ENCODE measurements around the gene MCC. TPM values are rescaled to one million over a fixed set of nuclear protein-coding genes. Genes with fewer than 3 reads are reported as not detected.

MCC gene
- total RNA-seq, 1 experiment from 2014 or later: 7.1 TPM

DNA sequence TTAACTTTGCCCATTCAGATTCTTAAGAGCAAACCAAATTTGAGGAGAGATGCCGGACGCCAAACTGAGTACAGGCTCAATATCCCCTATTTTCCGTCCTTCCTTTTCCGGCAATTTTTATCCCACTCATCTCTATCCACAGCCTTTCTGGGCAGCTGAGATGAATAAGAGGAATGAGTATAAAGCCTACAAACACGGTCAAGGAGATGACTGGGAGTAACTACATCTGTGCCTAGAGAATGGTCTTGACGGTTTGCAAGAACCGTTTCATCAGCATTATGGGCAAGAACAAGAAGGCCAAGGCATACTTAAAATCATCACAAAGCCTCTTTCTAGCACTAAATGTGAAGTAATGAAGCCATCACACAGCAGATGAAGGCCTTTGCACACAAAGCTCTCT is 284.3 kb downstream of the MCC start:
- Histone ChIP-seq H3K4me3 (ENCODE audit: low read length) (no peak overlapping the region), H3K36me3 (ENCODE audit: low read depth, low read length) (no peaks in the 10 kb centered on the region), H3K4me2 (ENCODE audit: low read length) (no peak overlapping the region), H3F3A (ENCODE audit: low read length, unreplicated experiment) (no peaks in the 10 kb centered on the region), H3K9me2 (replicated peaks; ENCODE audit: low read length) (no peaks in the 10 kb centered on the region), H2AFZ (ENCODE audit: low read length) (no peak overlapping the region), H3K9me3 (ENCODE audit: low read length) (no peaks in the 10 kb centered on the region), H3K79me2 (ENCODE audit: low read length) (no peaks in the 10 kb centered on the region), H4K20me1 (ENCODE audit: low read length) (no peaks in the 10 kb centered on the region), H3K27ac (ENCODE audit: low read length) (no peak overlapping the region), H3K4me1 (ENCODE audit: insufficient read depth, low read length) (peaks cover 3% of the 10 kb centered on the region; the same call in 1 of the 2 replicates), H3K27me3 (ENCODE audit: low read length) (peaks cover 8% of the 10 kb centered on the region; the same call in 1 of the 2 replicates), H3K9ac (ENCODE audit: low read length) (no peak overlapping the region)
- DNase-seq: no peak
- no TSS peak for BruUV-seq (replicated peaks)
- ChIA-PET CTCF (no interaction called here), POLR2A (ENCODE audit: unreplicated experiment) (no interaction called here)
- intact Hi-C loops (cut with micrococcal nuclease): no loop called here
- ATAC-seq: no peak
- TF ChIP-seq EZH2 (IDR thresholded peaks at IDR 0.05; ENCODE audit: low read length, unreplicated experiment): no peak

DNA sequence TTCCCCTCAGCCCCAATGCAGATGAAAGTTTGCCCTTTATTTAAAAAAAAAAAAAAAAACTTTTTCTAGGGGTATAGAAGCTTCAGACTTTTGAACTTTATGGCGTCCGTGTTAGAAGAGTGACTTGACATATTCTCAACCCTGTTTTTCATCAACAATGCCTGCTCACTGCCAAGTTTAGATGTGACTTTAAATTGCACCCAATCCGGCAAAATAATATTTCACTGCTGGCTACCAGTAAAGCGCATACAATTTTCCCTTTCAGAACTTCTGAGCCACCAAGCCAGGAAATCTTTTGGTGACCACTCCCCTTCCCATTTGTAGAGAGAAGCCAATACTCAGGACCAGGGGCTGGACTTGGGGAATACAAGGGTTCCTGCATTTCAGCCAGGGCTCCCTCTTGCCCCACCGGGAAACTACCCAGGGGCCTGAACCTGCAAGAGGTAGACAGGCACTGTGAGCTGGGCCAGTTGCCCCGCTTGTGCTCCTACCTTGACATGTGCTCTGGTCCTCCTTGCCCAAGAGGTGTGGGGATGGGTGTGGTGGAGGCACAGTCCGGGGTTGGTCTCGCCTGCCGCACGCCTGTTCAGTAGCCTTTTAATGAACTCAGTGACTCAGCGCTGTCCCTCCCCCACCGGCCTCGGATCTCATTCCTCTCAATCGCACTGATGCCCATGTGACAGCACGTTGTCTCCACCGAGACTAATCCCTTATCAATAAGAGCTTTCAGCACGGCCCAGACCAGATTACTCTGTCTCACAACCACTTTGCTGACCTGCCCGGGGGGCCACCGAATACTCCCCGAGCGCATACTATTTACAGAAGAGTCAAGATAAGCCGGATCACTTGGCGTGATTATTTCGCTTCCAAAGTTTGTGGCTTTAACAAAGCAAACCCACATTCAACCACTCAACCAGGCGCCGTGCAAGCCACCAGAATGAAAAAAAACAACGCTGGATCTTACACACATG is 285.2 kb downstream of the MCC start:
- POLR2A ChIA-PET (ENCODE audit: unreplicated experiment): no interaction called here
- CTCF ChIA-PET: no interaction called here
- H3K4me2 ChIP-seq (ENCODE audit: low read length): no peak overlapping the region
- H3K79me2 ChIP-seq (ENCODE audit: low read length): no peaks in the 10 kb centered on the region
- DNase-seq: no peak
- no peaks in the 10 kb centered on the region for H3K36me3 ChIP-seq (ENCODE audit: low read depth, low read length)
- TF ChIP-seq EZH2 (IDR thresholded peaks at IDR 0.05; ENCODE audit: low read length, unreplicated experiment) (no peak), EZH2phosphoT487 (IDR thresholded peaks at IDR 0.05; ENCODE audit: borderline replicate concordance, low read length) (no peak)
- H3K9me2 ChIP-seq (replicated peaks; ENCODE audit: low read length): no peaks in the 10 kb centered on the region
- H2AFZ ChIP-seq (ENCODE audit: low read length): no peak overlapping the region
- no peaks in the 10 kb centered on the region for H3F3A ChIP-seq (ENCODE audit: low read length, unreplicated experiment)
- no peak overlapping the region for H3K9ac ChIP-seq (ENCODE audit: low read length)
- peaks cover 3% of the 10 kb centered on the region; the same call in 1 of the 2 replicates for H3K4me1 ChIP-seq (ENCODE audit: insufficient read depth, low read length)
- peaks cover 8% of the 10 kb centered on the region; the same call in 1 of the 2 replicates for H3K27me3 ChIP-seq (ENCODE audit: low read length)
- no peaks in the 10 kb centered on the region for H4K20me1 ChIP-seq (ENCODE audit: low read length)
- H3K4me3 ChIP-seq (ENCODE audit: low read length): no peak overlapping the region
- intact Hi-C loops (cut with micrococcal nuclease): no loop called here
- no TSS peak for BruUV-seq (replicated peaks)
- H3K9me3 ChIP-seq (ENCODE audit: low read length): no peaks in the 10 kb centered on the region
- no peak overlapping the region for H3K27ac ChIP-seq (ENCODE audit: low read length)
- no peak for ATAC-seq

DNA sequence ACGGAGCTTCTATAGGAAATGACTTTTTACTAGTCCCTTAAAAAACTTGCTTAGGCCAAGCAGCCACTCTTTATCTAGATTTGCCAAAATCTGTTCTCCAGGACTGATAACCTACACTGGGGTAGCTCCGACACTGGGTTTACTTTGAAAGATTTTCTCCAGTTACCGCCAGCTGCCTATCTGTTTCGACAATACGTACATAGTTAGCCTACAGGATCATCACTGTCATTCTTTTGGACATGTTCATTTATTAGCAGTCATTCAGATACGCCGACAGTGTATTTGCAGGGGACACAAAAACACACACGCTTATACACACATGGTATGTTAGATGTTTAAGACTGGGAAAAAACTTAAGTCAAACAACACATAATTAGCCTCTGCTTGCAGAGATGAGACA is 286.0 kb downstream of the MCC start:
- Histone ChIP-seq H3K36me3 (ENCODE audit: low read depth, low read length) (no peaks in the 10 kb centered on the region), H3K27me3 (ENCODE audit: low read length) (peaks cover 8% of the 10 kb centered on the region; the same call in 1 of the 2 replicates), H3K9me2 (replicated peaks; ENCODE audit: low read length) (no peaks in the 10 kb centered on the region), H3K4me3 (ENCODE audit: low read length) (no peak overlapping the region), H3K9ac (ENCODE audit: low read length) (no peak overlapping the region), H3K79me2 (ENCODE audit: low read length) (no peaks in the 10 kb centered on the region), H3F3A (ENCODE audit: low read length, unreplicated experiment) (no peaks in the 10 kb centered on the region), H3K9me3 (ENCODE audit: low read length) (no peaks in the 10 kb centered on the region), H2AFZ (ENCODE audit: low read length) (no peak overlapping the region), H4K20me1 (ENCODE audit: low read length) (no peaks in the 10 kb centered on the region), H3K4me2 (ENCODE audit: low read length) (no peak overlapping the region), H3K27ac (ENCODE audit: low read length) (no peak overlapping the region), H3K4me1 (ENCODE audit: insufficient read depth, low read length) (peaks cover 3% of the 10 kb centered on the region; the same call in 1 of the 2 replicates)
- TF ChIP-seq, protein P1, sequence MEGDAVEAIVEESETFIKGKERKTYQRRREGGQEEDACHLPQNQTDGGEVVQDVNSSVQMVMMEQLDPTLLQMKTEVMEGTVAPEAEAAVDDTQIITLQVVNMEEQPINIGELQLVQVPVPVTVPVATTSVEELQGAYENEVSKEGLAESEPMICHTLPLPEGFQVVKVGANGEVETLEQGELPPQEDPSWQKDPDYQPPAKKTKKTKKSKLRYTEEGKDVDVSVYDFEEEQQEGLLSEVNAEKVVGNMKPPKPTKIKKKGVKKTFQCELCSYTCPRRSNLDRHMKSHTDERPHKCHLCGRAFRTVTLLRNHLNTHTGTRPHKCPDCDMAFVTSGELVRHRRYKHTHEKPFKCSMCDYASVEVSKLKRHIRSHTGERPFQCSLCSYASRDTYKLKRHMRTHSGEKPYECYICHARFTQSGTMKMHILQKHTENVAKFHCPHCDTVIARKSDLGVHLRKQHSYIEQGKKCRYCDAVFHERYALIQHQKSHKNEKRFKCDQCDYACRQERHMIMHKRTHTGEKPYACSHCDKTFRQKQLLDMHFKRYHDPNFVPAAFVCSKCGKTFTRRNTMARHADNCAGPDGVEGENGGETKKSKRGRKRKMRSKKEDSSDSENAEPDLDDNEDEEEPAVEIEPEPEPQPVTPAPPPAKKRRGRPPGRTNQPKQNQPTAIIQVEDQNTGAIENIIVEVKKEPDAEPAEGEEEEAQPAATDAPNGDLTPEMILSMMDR (conservative IDR thresholded peaks at IDR 0.05; ENCODE audit: low read depth, low read length): no peak
- TF ChIP-seq EZH2phosphoT487 (IDR thresholded peaks at IDR 0.05; ENCODE audit: borderline replicate concordance, low read length): no peak
- TF ChIP-seq EZH2 (IDR thresholded peaks at IDR 0.05; ENCODE audit: low read length, unreplicated experiment): no peak
- no TSS peak for BruUV-seq (replicated peaks)
- ChIA-PET CTCF (no interaction called here), POLR2A (ENCODE audit: unreplicated experiment) (no interaction called here)
- DNase-seq (no peak), ATAC-seq (no peak)
- intact Hi-C loops (cut with micrococcal nuclease): no loop called here

Measured in PC-3 (cell line).